ENCODE results near the gene NASP. TPM values are rescaled to one million over a fixed set of nuclear protein-coding genes. Genes with fewer than 3 reads are reported as not detected.

Gene NASP
- total and polyA plus RNA-seq, 2 experiments from 2014 or later: 68.6 to 82.6 TPM

DNA sequence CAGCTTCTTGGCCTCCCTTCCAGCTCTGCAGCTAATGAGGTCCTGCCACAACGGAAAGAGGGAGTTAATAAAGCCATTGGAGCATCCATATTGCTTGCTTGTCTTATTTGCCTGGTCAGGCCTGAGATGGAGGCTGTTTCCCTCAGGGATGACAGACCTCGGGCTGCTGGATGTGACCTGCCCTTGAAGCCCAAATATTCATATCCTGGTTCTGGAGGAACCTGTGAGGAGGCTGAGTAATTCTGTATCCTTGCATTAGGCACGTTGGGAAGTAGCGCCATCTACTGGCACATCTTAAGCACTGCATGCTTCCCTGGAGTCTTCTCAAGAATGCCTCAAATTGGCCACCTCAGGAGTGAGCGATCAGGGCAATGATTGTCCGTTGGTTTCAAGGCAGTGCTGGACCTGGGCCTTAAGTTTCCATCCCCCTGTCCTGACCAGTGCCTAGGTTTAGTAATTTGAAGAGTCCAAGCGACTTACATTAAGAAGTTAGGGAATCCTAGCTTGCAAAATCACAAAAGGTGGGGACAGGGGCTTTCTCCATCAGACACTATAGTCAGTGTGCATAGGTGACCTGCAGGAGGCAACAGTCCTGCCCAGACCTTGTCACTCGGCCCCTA, 13.8 kb upstream of the NASP start:
- peaks cover 5% of the 10 kb centered on the region for H3K79me2 ChIP-seq
- no peaks in the 10 kb centered on the region for H3K9me3 ChIP-seq (ENCODE audit: low read depth)
- no peaks in the 10 kb centered on the region for H3K4me1 ChIP-seq (ENCODE audit: insufficient read depth)
- 22% methylated on average over 8 of the region's 8 CpGs for WGBS (ENCODE audit: low lambda C conversion rate, missing lambda C conversion rate)
- no peaks in the 10 kb centered on the region for H3K36me3 ChIP-seq (replicated peaks; ENCODE audit: insufficient read depth, low read depth)
- no peaks in the 10 kb centered on the region for H3K9me2 ChIP-seq (replicated peaks; ENCODE audit: insufficient read depth)
- no peak overlapping the region for H3K4me3 ChIP-seq
- H3K27ac ChIP-seq: no peak overlapping the region
- no peaks in the 10 kb centered on the region for H3K27me3 ChIP-seq
- peak; percentile 74 for DNase-seq (ENCODE audit: low spot score)
- H2AFZ ChIP-seq: no peak overlapping the region
- TF ChIP-seq CTCF (IDR thresholded peaks at IDR 0.05; ENCODE audit: poor library complexity) (peak; percentile 92), EZH2 (IDR thresholded peaks at IDR 0.05; ENCODE audit: borderline replicate concordance) (no peak)
- no peaks in the 10 kb centered on the region for H4K20me1 ChIP-seq (ENCODE audit: insufficient read depth, poor library complexity, severe bottlenecking)
- H3K4me2 ChIP-seq: no peak overlapping the region

GRCh38 chr1:45570631-45571030, 13.2 kb upstream of the NASP start:
- no peak overlapping the region for H3K4me3 ChIP-seq
- TF ChIP-seq CTCF (IDR thresholded peaks at IDR 0.05; ENCODE audit: poor library complexity) (no peak), EZH2 (IDR thresholded peaks at IDR 0.05; ENCODE audit: borderline replicate concordance) (no peak), EZH2phosphoT487 (IDR thresholded peaks at IDR 0.05; ENCODE audit: low read depth, severe bottlenecking, unreplicated experiment) (no peak)
- H3K27ac ChIP-seq: no peak overlapping the region
- no peak overlapping the region for H3K4me2 ChIP-seq
- H2AFZ ChIP-seq: no peak overlapping the region
- H3K9me2 ChIP-seq (replicated peaks; ENCODE audit: insufficient read depth): no peaks in the 10 kb centered on the region
- no peak for DNase-seq (ENCODE audit: low spot score)
- no peaks in the 10 kb centered on the region for H3K27me3 ChIP-seq
- H3K36me3 ChIP-seq (replicated peaks; ENCODE audit: insufficient read depth, low read depth): no peaks in the 10 kb centered on the region
- no peaks in the 10 kb centered on the region for H3K4me1 ChIP-seq (ENCODE audit: insufficient read depth)
- WGBS (ENCODE audit: low lambda C conversion rate, missing lambda C conversion rate): 80% methylated on average over 4 of the region's 4 CpGs
- peaks cover 3% of the 10 kb centered on the region for H3K79me2 ChIP-seq
- no peaks in the 10 kb centered on the region for H3K9me3 ChIP-seq (ENCODE audit: low read depth)
- H4K20me1 ChIP-seq (ENCODE audit: insufficient read depth, poor library complexity, severe bottlenecking): no peaks in the 10 kb centered on the region

- H3K4me2 ChIP-seq: no peak overlapping the region
- no peaks in the 10 kb centered on the region for H3K27me3 ChIP-seq
- WGBS (ENCODE audit: low lambda C conversion rate, missing lambda C conversion rate): 67% methylated on average over 3 of the region's 3 CpGs
- H2AFZ ChIP-seq: no peak overlapping the region
- no peaks in the 10 kb centered on the region for H3K79me2 ChIP-seq
- no peaks in the 10 kb centered on the region for H3K36me3 ChIP-seq (replicated peaks; ENCODE audit: insufficient read depth, low read depth)
- DNase-seq (ENCODE audit: low spot score): no peak
- no peak overlapping the region for H3K27ac ChIP-seq
- no peaks in the 10 kb centered on the region for H3K9me3 ChIP-seq (ENCODE audit: low read depth)
- no peak overlapping the region for H3K4me3 ChIP-seq
- no peaks in the 10 kb centered on the region for H3K4me1 ChIP-seq (ENCODE audit: insufficient read depth)
- H3K9me2 ChIP-seq (replicated peaks; ENCODE audit: insufficient read depth): no peaks in the 10 kb centered on the region
- TF ChIP-seq EZH2 (IDR thresholded peaks at IDR 0.05; ENCODE audit: borderline replicate concordance): no peak
- no peak for TF ChIP-seq EZH2phosphoT487 (IDR thresholded peaks at IDR 0.05; ENCODE audit: low read depth, severe bottlenecking, unreplicated experiment)
- no peak for TF ChIP-seq CTCF (IDR thresholded peaks at IDR 0.05; ENCODE audit: poor library complexity)
- H4K20me1 ChIP-seq (ENCODE audit: insufficient read depth, poor library complexity, severe bottlenecking): no peaks in the 10 kb centered on the region
These were observed 10.5 kb upstream of the NASP start for GRCh38 chr1:45573231-45573804.

Measured in hepatocyte (in vitro differentiated cells).